GM18502 (cell line): ENCODE measurements around the gene RAD1.

Experiments
- ATAC-seq: cut with Tn5 transposase; IDR thresholded peaks from one replicate; pipeline ENCODE4 v1.9.1; 2021; ENCODE audit warnings: mild to moderate bottlenecking; ENCODE audit not compliant: unreplicated experiment, poor library complexity

Gene RAD1

DNA sequence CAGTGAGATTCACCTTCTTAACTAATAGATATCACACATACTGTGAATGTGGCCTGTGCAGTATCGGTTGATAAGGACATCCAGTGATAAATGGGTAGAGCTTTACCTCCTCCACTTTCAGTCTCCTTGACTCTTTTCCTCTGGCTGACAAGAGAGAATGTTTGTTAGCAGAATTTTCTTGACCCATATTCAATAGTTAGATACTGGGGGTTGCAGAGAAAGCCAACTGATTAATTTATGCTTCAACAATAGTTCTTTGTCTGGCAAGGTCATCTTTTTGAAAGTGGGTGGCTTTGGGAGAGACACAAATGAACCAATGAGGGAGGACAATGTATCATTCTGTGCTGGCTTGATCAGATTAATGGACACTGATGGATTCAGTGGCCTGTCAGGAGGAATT is 46.0 kb downstream of the RAD1 start:
- no peak for ATAC-seq

- ATAC-seq: no peak
Observed at GRCh38 chr5:34868791-34869190, 46.5 kb downstream of the RAD1 start.

DNA sequence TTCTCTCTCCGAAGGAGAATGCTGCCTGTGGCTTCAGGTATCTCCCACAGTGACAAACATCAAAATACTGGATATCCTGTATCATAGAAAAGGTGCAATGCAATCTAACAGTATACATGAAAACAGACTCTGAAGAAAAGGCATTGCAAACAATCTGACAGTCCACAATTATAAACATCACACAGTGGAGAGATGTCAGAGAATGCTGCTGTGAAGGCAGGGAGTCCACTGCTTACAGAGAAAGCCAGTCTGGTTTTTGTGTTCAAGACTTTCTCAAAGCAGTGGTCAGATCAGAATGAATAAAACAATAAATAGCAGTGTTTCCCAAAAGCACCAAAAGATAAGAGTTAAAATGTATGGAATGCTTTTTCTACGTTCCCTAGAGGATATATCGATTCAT is 47.6 kb downstream of the RAD1 start:
- no peak for ATAC-seq

DNA sequence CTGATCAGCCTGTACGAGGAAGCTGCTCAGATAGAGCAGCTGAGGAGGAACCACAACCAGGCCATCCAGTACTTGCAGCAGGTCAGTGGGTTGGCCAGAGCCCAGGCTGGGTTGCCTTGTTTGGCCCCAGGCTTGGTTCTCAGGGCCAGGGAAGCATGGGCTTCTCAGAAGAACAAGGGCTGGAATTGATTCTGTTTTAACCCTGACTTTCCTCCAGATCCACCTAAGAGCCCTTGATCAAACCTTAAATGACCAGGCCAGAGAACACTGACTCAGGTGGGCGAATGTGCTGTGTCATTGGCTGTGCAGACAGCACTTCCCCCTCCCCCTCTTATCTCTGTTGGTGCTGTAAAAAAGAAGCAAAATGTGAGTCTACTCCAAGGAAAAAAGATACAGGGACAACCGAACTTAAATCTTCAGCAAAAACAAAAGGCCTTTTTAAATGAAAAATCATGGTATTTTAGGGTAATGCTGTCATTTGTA is 48.3 kb downstream of the RAD1 start:
- ATAC-seq: no peak

GRCh38 chr5:34865091-34865490 is 50.2 kb downstream of the RAD1 start:
- no peak for ATAC-seq

GRCh38 chr5:34863946-34864345 is 51.4 kb downstream of the RAD1 start:
- no peak for ATAC-seq

- no peak for ATAC-seq
Observed at GRCh38 chr5:34859253-34859652, 56.1 kb downstream of the RAD1 start.

GRCh38 chr5:34858790-34859189 is 56.5 kb downstream of the RAD1 start:
- ATAC-seq: no peak

GRCh38 chr5:34857894-34858293 is 57.4 kb downstream of the RAD1 start:
- ATAC-seq: no peak

DNA sequence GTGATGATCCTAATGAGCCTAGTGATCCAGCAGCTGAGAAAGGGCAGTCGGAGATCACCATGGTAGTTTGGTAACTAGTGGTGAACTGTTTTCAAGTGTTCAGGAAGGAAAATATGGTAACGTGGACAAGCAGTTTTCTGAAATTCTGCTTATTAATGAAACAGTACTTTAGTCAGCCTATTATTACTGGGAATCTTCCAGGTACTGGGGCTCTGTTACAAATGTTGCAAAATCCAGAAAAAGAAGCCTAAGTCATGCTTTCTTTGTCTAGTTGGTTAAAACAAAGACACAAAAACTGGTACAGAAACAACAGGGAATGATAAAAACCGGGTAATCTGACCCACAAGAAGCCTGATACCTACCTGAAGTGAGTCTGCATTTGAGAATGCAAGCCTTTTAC is 58.1 kb downstream of the RAD1 start:
- ATAC-seq: no peak
